Omental fat pad (tissue), 4 donors: ENCODE results near the gene NHERF1. TPM values are rescaled to one million over a fixed set of nuclear protein-coding genes. Genes with fewer than 3 reads are reported as not detected.

ENCODE experiments used
- ATAC-seq: fragments of 150-250 bp; one replicate; pipeline ENCODE4 v1.9.1; 2016; ENCODE audit warnings: mild to moderate bottlenecking, moderate library complexity; ENCODE audit not compliant: low FRiP score
- DNase-seq: peaks from one replicate; pipeline ENCODE4 v3.0.0-alpha.2; 2019; ENCODE audit warnings: low spot score
- total RNA-seq, 4 donors: library from RNA; depleted of rRNA; stranded (reverse); fragments of >200 nt; gene quantifications; one replicate each; pipeline ENCODE4 v1.1.0, GENCODE V29; 2016
- TF ChIP-seq, protein P1 (sequence below), 3 donors: fragments of 450-650 bp; IDR thresholded peaks; one replicate each; pipeline ENCODE4 v1.5.1; 2016 to 2017; ENCODE audit warnings: antibody characterized with exemption in 3 of 3, mild to moderate bottlenecking in 3 of 3, moderate library complexity in 2 of 3

Gene NHERF1
- total RNA-seq, 4 donors from 2014 or later, result 18.0 to 51.7 (median 21.8) TPM

- TF ChIP-seq, protein P1, sequence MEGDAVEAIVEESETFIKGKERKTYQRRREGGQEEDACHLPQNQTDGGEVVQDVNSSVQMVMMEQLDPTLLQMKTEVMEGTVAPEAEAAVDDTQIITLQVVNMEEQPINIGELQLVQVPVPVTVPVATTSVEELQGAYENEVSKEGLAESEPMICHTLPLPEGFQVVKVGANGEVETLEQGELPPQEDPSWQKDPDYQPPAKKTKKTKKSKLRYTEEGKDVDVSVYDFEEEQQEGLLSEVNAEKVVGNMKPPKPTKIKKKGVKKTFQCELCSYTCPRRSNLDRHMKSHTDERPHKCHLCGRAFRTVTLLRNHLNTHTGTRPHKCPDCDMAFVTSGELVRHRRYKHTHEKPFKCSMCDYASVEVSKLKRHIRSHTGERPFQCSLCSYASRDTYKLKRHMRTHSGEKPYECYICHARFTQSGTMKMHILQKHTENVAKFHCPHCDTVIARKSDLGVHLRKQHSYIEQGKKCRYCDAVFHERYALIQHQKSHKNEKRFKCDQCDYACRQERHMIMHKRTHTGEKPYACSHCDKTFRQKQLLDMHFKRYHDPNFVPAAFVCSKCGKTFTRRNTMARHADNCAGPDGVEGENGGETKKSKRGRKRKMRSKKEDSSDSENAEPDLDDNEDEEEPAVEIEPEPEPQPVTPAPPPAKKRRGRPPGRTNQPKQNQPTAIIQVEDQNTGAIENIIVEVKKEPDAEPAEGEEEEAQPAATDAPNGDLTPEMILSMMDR (IDR thresholded peaks at IDR 0.05), result no peak
- DNase-seq, result no peak
- no peak for ATAC-seq
Measured at GRCh38 chr17:74784125-74784810, 35.8 kb downstream of the NHERF1 start.

DNA sequence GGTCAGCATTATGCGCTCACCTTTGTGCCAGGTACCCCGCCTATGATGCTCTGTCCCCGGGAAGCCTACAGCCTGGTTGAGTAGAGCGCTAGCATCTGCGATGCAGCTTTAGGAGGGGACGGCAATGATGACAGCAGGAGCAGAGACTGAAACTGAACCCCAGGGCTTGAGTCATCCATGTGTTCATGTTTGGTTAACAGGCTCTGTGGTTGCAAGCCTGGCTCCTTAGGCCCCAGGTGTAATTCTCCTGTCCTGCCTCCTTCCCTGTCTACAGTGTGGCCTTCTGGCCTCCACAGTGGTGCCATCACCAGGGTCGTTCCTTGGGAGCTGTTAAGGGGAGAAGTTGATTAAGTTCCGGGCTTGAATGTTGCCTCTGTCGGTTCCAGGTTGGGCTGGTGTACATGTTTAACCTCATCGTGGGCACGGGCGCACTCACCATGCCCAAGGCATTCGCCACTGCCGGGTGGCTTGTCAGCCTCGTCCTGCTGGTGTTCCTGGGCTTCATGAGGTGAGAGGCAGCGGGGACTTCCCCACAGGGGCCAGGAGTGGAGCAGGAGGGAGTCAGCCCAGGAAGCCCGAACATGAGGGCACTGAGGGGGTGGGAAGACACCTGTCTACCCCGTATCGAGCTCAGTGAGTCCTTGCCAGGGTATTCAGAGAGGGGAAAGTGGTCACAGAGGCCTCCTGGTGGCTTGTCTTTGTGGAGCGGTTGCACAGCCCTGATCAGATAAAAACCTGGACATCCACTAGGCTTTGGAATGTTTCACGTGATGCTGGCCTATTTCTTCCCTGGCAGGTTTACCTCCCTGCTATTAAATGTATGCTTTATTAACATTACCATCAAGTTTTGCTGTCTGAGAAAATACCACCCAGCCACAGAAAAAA is 36.9 kb downstream of the NHERF1 start:
- TF ChIP-seq, protein P1 (IDR thresholded peaks at IDR 0.05), result no peak
- ATAC-seq (no peak), DNase-seq (no peak)

- DNase-seq, result no peak
- no peak for ATAC-seq
- TF ChIP-seq, protein P1 (IDR thresholded peaks at IDR 0.05), result no peak
Measured at GRCh38 chr17:74785981-74786360, 37.5 kb downstream of the NHERF1 start.

GRCh38 chr17:74786431-74787055 is 38.1 kb downstream of the NHERF1 start:
- ATAC-seq, result no peak
- no peak for DNase-seq
- TF ChIP-seq, protein P1 (IDR thresholded peaks at IDR 0.05), result no peak

DNA sequence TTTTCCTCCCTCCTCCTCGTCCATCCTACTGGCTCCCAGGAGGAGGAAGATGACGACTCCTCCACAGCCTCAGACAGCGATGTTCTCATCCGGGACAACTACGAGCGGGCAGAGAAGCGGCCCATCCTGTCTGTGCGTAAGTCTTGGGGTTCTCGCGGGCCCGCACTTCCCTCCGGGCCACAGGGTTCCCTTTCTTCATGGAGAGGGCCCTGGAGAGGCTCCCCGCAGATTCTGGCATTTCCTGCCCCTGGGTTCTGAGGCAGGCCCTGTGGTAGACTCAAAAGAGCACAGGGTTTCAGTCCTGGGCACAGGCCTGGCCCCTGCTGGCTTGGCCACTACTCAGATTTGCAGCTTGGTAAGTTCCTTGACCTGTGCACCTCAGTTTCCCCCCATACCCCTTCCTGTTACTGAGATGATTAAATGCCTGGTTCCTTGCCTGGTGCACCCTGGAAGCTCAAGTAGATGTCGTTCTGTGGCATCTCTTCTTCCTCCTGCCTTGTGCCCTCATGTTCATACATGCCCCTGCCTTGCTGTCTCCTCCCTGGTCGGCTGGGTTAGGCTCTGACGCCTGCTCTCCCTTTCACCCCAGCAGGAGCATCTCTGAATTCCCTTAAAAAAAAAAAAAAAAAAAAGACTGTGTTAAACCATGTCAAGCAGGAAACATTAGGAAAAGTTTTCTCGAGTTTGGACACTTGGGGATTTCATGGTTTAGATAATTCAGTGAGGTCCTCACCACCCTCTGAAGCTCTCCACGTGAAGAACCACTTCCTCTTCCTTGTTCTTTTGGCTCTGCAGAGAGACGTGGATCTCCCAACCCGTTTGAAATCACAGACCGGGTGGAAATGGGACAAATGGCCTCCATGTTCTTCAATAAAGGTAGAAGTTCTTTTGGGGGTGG is 42.0 kb downstream of the NHERF1 start:
- DNase-seq (no peak), ATAC-seq (no peak)
- TF ChIP-seq, protein P1 (IDR thresholded peaks at IDR 0.05), result no peak

DNA sequence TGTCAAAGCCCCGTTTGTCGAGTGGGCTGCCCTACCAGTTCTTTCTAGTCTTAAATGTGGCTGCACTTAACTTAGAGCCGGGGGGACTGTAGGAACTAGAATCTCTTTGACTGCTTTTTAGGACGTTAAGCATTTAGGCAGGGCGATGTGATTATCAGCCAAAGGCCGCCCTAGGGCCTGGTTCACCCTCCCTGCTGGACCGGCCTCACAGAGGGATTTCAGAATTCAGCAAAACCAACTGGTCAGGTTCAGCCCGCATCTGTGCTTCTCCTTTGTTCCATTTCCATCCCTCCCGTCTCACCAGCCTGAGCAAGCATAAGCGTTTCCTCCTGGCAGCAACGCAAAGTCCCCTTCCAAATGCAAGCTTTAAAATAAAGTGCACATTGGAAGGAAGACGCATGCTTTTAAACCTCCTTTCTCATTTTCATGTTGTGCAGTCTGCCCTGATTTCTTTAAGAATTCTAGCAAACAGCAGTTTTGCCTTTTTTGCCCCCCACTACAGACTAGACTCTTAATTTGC is 44.2 kb downstream of the NHERF1 start:
- no peak for DNase-seq
- TF ChIP-seq, protein P1 (IDR thresholded peaks at IDR 0.05), result no peak
- ATAC-seq, result no peak
